Mesenchymal stem cell (in vitro differentiated cells and primary cell): ENCODE measurements around the gene BAAT.
A peak's percentile ranks its signal among the peaks of the same experiment; 100 is the strongest.

ENCODE experiments used
- DNase-seq: peaks from one replicate; pipeline ENCODE4 v3.0.0-alpha.2; 2013
- H2AFZ ChIP-seq: one replicate; pipeline ENCODE4 v1.6.1; 2013; ENCODE audit warnings: low read depth, mild to moderate bottlenecking, control low read depth, inconsistent platforms, low read length, moderate library complexity
- H2AK5ac ChIP-seq: 2 replicates; pipeline ENCODE4 v1.6.1; 2013; ENCODE audit warnings: low read length, moderate library complexity, mild to moderate bottlenecking, inconsistent platforms; ENCODE audit not compliant: severe bottlenecking
- H2BK120ac ChIP-seq: one replicate; pipeline ENCODE4 v1.6.1; 2013; ENCODE audit warnings: low read depth, mild to moderate bottlenecking, inconsistent platforms, low read length, moderate library complexity
- H2BK12ac ChIP-seq, 2 experiments: one replicate each; pipeline ENCODE4 v1.6.1; 2013; ENCODE audit warnings: inconsistent platforms in 2 of 2, low read length in 2 of 2, mild to moderate bottlenecking in 2 of 2, moderate library complexity in 2 of 2, control low read depth in 1 of 2
- H2BK15ac ChIP-seq: one replicate; pipeline ENCODE4 v1.6.1; 2013; ENCODE audit warnings: mild to moderate bottlenecking, low read depth, inconsistent platforms; ENCODE audit not compliant: poor library complexity, severe bottlenecking
- H2BK5ac ChIP-seq: 2 replicates; pipeline ENCODE4 v1.6.1; 2013; ENCODE audit warnings: low read depth, mild to moderate bottlenecking, low read length, control low read depth, inconsistent platforms; ENCODE audit not compliant: poor library complexity, severe bottlenecking
- H3K14ac ChIP-seq, 2 experiments: one replicate each; pipeline ENCODE4 v1.6.1; 2013; ENCODE audit warnings: inconsistent platforms in 2 of 2, low read length in 2 of 2, control low read depth in 1 of 2, mild to moderate bottlenecking in 1 of 2, moderate library complexity in 1 of 2
- H3K18ac ChIP-seq, 2 experiments: one replicate each; pipeline ENCODE4 v1.6.1; 2013; ENCODE audit warnings: inconsistent platforms in 2 of 2, low read length in 2 of 2, control low read depth in 1 of 2, low read depth in 1 of 2, mild to moderate bottlenecking in 1 of 2
- H3K23ac ChIP-seq, 2 experiments: one replicate each; pipeline ENCODE4 v1.6.1; 2013; ENCODE audit warnings: inconsistent platforms in 2 of 2, low read length in 2 of 2, mild to moderate bottlenecking in 2 of 2, moderate library complexity in 2 of 2, control low read depth in 1 of 2
- H3K27ac ChIP-seq: 2 replicates; pipeline ENCODE4 v1.5.1; 2013; ENCODE audit warnings: mild to moderate bottlenecking, moderate library complexity, low read length, control low read depth, inconsistent platforms; ENCODE audit not compliant: poor library complexity, severe bottlenecking
- H3K27me3 ChIP-seq, 2 experiments: 2 replicates each; pipeline versions ENCODE4 v1.6.1 to v1.7.0; 2013; ENCODE audit warnings: low read length in 2 of 2, mild to moderate bottlenecking in 2 of 2, moderate library complexity in 2 of 2, control low read depth in 1 of 2, inconsistent platforms in 1 of 2; ENCODE audit not compliant: control insufficient read depth in 1 of 2, insufficient read depth in 1 of 2
- H3K36me3 ChIP-seq, 2 experiments: 2 replicates each; pipeline versions ENCODE4 v1.6.1 to v1.7.0; 2013; ENCODE audit warnings: low read length in 2 of 2, control low read depth in 1 of 2, inconsistent platforms in 1 of 2, low read depth in 1 of 2, mild to moderate bottlenecking in 1 of 2; ENCODE audit not compliant: insufficient read depth in 2 of 2, control insufficient read depth in 1 of 2
- H3K4ac ChIP-seq, 2 experiments: one replicate each; pipeline ENCODE4 v1.6.1; 2013; ENCODE audit warnings: inconsistent platforms in 2 of 2, low read length in 2 of 2, mild to moderate bottlenecking in 2 of 2, moderate library complexity in 2 of 2, control low read depth in 1 of 2, low read depth in 1 of 2
- H3K4me1 ChIP-seq: 2 replicates; pipeline ENCODE4 v1.6.1; 2013; ENCODE audit warnings: low read depth, low read length, control low read depth; ENCODE audit not compliant: control insufficient read depth, insufficient read depth
- H3K4me2 ChIP-seq: 2 replicates; pipeline ENCODE4 v1.6.1; 2013; ENCODE audit warnings: low read length, mild to moderate bottlenecking, inconsistent platforms; ENCODE audit not compliant: poor library complexity, severe bottlenecking
- H3K4me3 ChIP-seq, 2 experiments: 2 replicates each; pipeline versions ENCODE4 v1.5.1 to v1.7.0; 2013; ENCODE audit warnings: low read length in 2 of 2, mild to moderate bottlenecking in 2 of 2, control low read depth in 1 of 2, low read depth in 1 of 2; ENCODE audit not compliant: insufficient read depth in 1 of 2
- H3K79me1 ChIP-seq: replicated peaks from 2 replicates; pipeline ENCODE4 v1.6.1; 2013; ENCODE audit warnings: mild to moderate bottlenecking, control low read depth, low read length, inconsistent platforms; ENCODE audit not compliant: poor library complexity, severe bottlenecking
- H3K9ac ChIP-seq: 2 replicates; pipeline ENCODE4 v1.7.0; 2013; ENCODE audit warnings: mild to moderate bottlenecking, low read length, moderate library complexity
- H3K9me3 ChIP-seq: 2 replicates; pipeline ENCODE4 v1.7.0; 2013; ENCODE audit warnings: mild to moderate bottlenecking, low read length; ENCODE audit not compliant: control insufficient read depth
- H4K8ac ChIP-seq: one replicate; pipeline ENCODE4 v1.6.1; 2013; ENCODE audit warnings: inconsistent platforms, mild to moderate bottlenecking, low read length, moderate library complexity
- H4K91ac ChIP-seq: one replicate; pipeline ENCODE4 v1.6.1; 2013; ENCODE audit warnings: mild to moderate bottlenecking, low read length, inconsistent platforms
- WGBS: methylation state at CpG from one replicate; pipeline ENCODE4 v1.1.7; 2013; ENCODE audit warnings: mixed read lengths; 5-methylcytosine and 5-hydroxymethylcytosine counted together

BAAT gene

DNA sequence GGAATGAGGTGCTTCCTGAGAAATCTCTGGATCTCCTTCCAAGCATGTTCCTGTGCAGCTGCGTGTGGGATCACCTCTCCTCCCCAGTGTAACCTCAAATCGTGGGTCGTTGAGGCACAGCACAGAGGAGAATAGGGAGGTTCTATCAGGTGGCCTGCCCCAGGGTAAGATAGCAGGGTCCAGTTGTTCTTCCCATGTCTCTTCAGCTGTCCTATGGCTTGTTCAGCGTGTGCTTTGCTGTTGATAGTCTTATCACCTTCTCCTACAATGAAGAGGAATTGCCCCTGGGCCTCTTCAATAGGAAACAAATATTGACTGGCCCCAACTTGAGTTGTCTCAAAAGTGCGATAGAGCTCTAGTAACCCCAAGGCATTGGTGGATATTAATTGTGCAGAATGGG, 22.4 kb downstream of the BAAT start:
- Histone ChIP-seq H3K18ac (no peak overlapping the region), H2BK120ac (no peak overlapping the region), H3K27ac (no peak overlapping the region), H3K4me1 (peaks cover 2% of the 10 kb centered on the region), H2BK15ac (no peak overlapping the region), H4K91ac (no peak overlapping the region), H3K4ac (no peak overlapping the region), H3K79me1 (no peaks in the 10 kb centered on the region), H2BK5ac (no peak overlapping the region), H2BK12ac (no peak overlapping the region), H3K4me3 (no peak overlapping the region), H3K9me3 (no peaks in the 10 kb centered on the region), H4K8ac (no peak overlapping the region), H3K23ac (no peak overlapping the region), H3K9ac (no peak overlapping the region), H2AK5ac (no peak overlapping the region), H3K27me3 (no peaks in the 10 kb centered on the region), H2AFZ (no peak overlapping the region), H3K14ac (no peak overlapping the region), H3K36me3 (no peaks in the 10 kb centered on the region), H3K4me2 (no peak overlapping the region)
- no peak for DNase-seq
- WGBS: 80% methylated on average over 5 of the region's 5 CpGs

DNA sequence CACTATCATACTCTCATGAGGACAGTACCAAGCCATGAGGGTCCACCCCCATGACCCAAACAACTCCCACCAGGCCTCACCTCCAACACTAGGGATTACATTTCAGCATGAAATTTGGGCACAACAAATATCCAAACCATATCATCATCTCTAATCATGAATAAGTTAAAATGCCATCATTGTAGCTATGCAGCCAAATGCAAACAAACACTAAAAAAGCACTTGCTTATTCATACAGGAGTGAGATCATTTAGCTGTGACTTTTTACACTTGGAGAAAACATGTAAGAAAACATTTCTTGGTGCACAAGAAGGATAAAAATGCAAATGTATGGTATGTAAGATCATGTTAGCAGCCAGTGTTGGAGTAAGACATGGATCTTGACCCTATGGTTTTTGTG, 24.2 kb downstream of the BAAT start:
- no peak for DNase-seq
- Histone ChIP-seq H3K27ac (no peak overlapping the region), H3K4me1 (no peaks in the 10 kb centered on the region), H3K4me2 (no peak overlapping the region), H4K91ac (no peak overlapping the region), H3K36me3 (no peaks in the 10 kb centered on the region), H2BK12ac (no peak overlapping the region), H3K27me3 (no peaks in the 10 kb centered on the region), H3K4me3 (no peak overlapping the region), H2BK120ac (no peak overlapping the region), H2AFZ (no peak overlapping the region), H3K23ac (no peak overlapping the region), H3K4ac (no peak overlapping the region), H2BK5ac (no peak overlapping the region), H2AK5ac (no peak overlapping the region), H3K18ac (no peak overlapping the region), H3K9me3 (no peaks in the 10 kb centered on the region), H3K9ac (no peak overlapping the region), H2BK15ac (no peak overlapping the region), H3K14ac (no peak overlapping the region), H3K79me1 (no peaks in the 10 kb centered on the region), H4K8ac (no peak overlapping the region)

DNA sequence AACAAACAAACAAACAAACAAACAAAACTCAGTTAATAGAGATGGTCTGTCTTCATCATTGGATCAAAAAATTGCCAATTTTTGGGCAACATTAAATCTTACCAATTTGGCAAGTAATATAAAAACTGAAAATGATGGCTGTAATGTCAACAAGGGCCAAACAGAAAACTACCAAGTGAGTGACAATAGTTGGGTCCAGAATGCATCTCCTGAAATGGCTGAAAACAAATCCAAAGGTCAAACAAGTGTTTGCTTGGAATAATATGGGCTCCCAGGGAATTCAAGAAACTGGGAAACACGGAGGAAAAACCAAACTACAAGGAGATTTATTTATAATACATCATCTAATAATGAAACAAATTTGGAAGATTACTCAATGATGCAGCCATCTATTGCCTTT, 25.1 kb downstream of the BAAT start:
- Histone ChIP-seq H2BK15ac (no peak overlapping the region), H3K4ac (no peak overlapping the region), H2BK12ac (no peak overlapping the region), H3K4me3 (no peak overlapping the region), H3K18ac (no peak overlapping the region), H3K14ac (no peak overlapping the region), H3K79me1 (no peaks in the 10 kb centered on the region), H4K91ac (no peak overlapping the region), H2AFZ (no peak overlapping the region), H2BK120ac (no peak overlapping the region), H2AK5ac (no peak overlapping the region), H3K4me1 (no peaks in the 10 kb centered on the region), H3K27me3 (no peaks in the 10 kb centered on the region), H4K8ac (no peak overlapping the region), H3K9me3 (no peaks in the 10 kb centered on the region), H3K27ac (no peak overlapping the region), H3K23ac (no peak overlapping the region), H3K4me2 (no peak overlapping the region), H3K36me3 (no peaks in the 10 kb centered on the region), H3K9ac (no peak overlapping the region), H2BK5ac (no peak overlapping the region)
- no peak for DNase-seq
- no CpG with 5 or more reads among the region's 1 CpG for WGBS

DNA sequence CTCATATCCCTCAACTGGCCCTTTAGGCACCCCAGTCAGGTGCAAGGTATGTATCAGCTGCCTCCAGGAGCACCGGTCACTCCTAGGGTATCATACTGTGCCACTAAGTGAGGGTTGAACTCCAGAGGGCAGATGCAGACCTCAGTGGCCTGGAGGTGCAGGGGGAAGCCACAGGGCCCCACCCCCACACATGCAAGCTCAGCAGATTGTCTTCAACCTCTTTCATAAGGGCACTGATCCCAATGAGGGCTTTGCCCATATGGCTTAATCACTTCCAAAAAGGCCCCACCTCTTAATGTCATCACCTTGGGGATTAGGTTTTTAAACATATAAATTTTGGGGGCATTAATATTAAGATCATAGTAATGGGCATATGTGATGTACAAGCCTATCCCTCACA, 28.2 kb downstream of the BAAT start:
- Histone ChIP-seq H2AFZ (no peak overlapping the region), H4K8ac (no peak overlapping the region), H2BK120ac (no peak overlapping the region), H3K23ac (no peak overlapping the region), H3K4me3 (no peak overlapping the region), H2BK12ac (no peak overlapping the region), H3K36me3 (no peaks in the 10 kb centered on the region), H3K4me1 (no peaks in the 10 kb centered on the region), H3K14ac (peak overlapping the region in 1 of 2 experiments; percentile 8), H3K18ac (no peak overlapping the region), H3K4me2 (no peak overlapping the region), H2BK15ac (no peak overlapping the region), H3K9ac (no peak overlapping the region), H4K91ac (no peak overlapping the region), H3K27ac (no peak overlapping the region), H3K9me3 (no peaks in the 10 kb centered on the region), H2BK5ac (no peak overlapping the region), H3K79me1 (no peaks in the 10 kb centered on the region), H3K27me3 (no peaks in the 10 kb centered on the region), H3K4ac (no peak overlapping the region), H2AK5ac (no peak overlapping the region)
- WGBS: 72% methylated on average over 1 of the region's 1 CpG
- DNase-seq: no peak
